GM12878 (cell line): ENCODE data around the gene PYGO2. TPM values are rescaled to one million over a fixed set of nuclear protein-coding genes. Genes with fewer than 3 reads are reported as not detected.

Experiments used
- ATAC-seq: fragments of 200-7000 bp; cut with Tn5 transposase; 3 replicates; pipeline ENCODE4 v1.9.1; 2020; ENCODE audit warnings: mild to moderate bottlenecking, moderate library complexity
- BruUV-seq: library from RNA; stranded (reverse); fragments of 400-500 nt; replicated peaks from 2 replicates; lab custom pipeline; 2021; lab: Mats Ljungman, UMichigan
- CTCF ChIA-PET: fragments of 300-600 bp; sonication (Branson Sonifier 250); formaldehyde crosslinking; extraction: SDS; loops from one replicate; lab custom pipeline; 2021; ENCODE audit warnings: inconsistent platforms; lab: Yijun Ruan, JAX
- POLR2A ChIA-PET: fragments of 350-600 bp; formaldehyde crosslinking; extraction: SDS; loops from one replicate; lab custom pipeline; 2021; ENCODE audit warnings: inconsistent platforms; lab: Charles Lee
- RAD21 ChIA-PET: fragments of 300-600 bp; sonication (Branson Sonifier 250); formaldehyde crosslinking; loops from one replicate; lab custom pipeline; 2023; ENCODE audit warnings: antibody characterized with exemption; ENCODE audit not compliant: unreplicated experiment; lab: Charles Lee
- SMC1A ChIA-PET: fragments of 300-600 bp; sonication (Branson Sonifier 250); formaldehyde crosslinking; loops from one replicate; lab custom pipeline; 2023; ENCODE audit not compliant: unreplicated experiment, uncharacterized antibody; lab: Charles Lee
- DNase-seq: peaks from one replicate; pipeline ENCODE4 v3.0.0-alpha.2; 2011; ENCODE audit warnings: low read depth, low spot score
- FAIRE-seq: peaks from 3 replicates; lab custom pipeline; 2011; peaks lifted over from hg19 to GRCh38; lab: Jason Lieb, UNC
- H2AFZ ChIP-seq: 2 replicates; pipeline ENCODE4 v1.6.0; 2011; ENCODE audit warnings: low read depth, low read length, control low read depth; ENCODE audit not compliant: control insufficient read depth
- H3K27ac ChIP-seq: 2 replicates; pipeline ENCODE4 v1.5.1; 2011; ENCODE audit warnings: control low read depth; ENCODE audit not compliant: control insufficient read depth, insufficient read depth
- H3K27me3 ChIP-seq, 2 experiments: replicated peaks in 1 of 2; 2 replicates each; pipeline versions ENCODE4 v1.6.0 to v1.6.1; 2011; ENCODE audit warnings: low read length in 1 of 2; ENCODE audit not compliant: control insufficient read depth in 2 of 2, insufficient read depth in 2 of 2
- H3K36me3 ChIP-seq, 2 experiments: 2 replicates each; pipeline ENCODE4 v1.5.1; 2011; ENCODE audit warnings: low read length in 1 of 2; ENCODE audit not compliant: control insufficient read depth in 2 of 2, insufficient read depth in 2 of 2
- H3K4me1 ChIP-seq: 2 replicates; pipeline ENCODE4 v1.6.1; 2011; ENCODE audit warnings: mild to moderate bottlenecking, low read length, moderate library complexity, mixed read lengths; ENCODE audit not compliant: control insufficient read depth, insufficient read depth
- H3K4me2 ChIP-seq: 2 replicates; pipeline ENCODE4 v1.6.0; 2011; ENCODE audit warnings: control low read depth; ENCODE audit not compliant: control insufficient read depth, insufficient read depth
- H3K4me3 ChIP-seq: fragments of 200-600 bp; sonication (generic); 2 replicates; pipeline ENCODE4 v1.5.1; 2016
- H3K79me2 ChIP-seq: 2 replicates; pipeline ENCODE4 v1.6.0; 2011; ENCODE audit warnings: low read length; ENCODE audit not compliant: control insufficient read depth, insufficient read depth
- H3K9ac ChIP-seq: 2 replicates; pipeline ENCODE4 v1.8.0; 2011; ENCODE audit warnings: low read length, control low read depth, mixed read lengths; ENCODE audit not compliant: control insufficient read depth, insufficient read depth
- H3K9me3 ChIP-seq: replicated peaks from 3 replicates; pipeline ENCODE4 v1.5.1; 2011; ENCODE audit warnings: mild to moderate bottlenecking, low read length; ENCODE audit not compliant: control insufficient read depth, insufficient read depth
- H4K20me1 ChIP-seq: 2 replicates; pipeline ENCODE4 v1.6.0; 2011; ENCODE audit not compliant: control insufficient read depth, insufficient read depth
- ASH2L ChIP-seq: fragments of 300-600, 200-600 bp; sonication (generic); IDR thresholded peaks from 2 replicates; pipeline ENCODE4 v1.6.1; 2017; ENCODE audit warnings: low read depth, mild to moderate bottlenecking, borderline replicate concordance
- EED ChIP-seq: sonication (generic); IDR thresholded peaks from 2 replicates; pipeline ENCODE4 v1.6.1; 2016; ENCODE audit warnings: antibody characterized with exemption, low read depth
- EP300 ChIP-seq, 2 experiments: fragments of 150-350 bp in 1 of 2; IDR thresholded peaks; 2 replicates each; pipeline ENCODE4 v1.6.1; 2011 to 2012; ENCODE audit warnings: low read depth in 2 of 2, low read length in 2 of 2, borderline replicate concordance in 1 of 2, improper control_type of control experiment in 1 of 2, inconsistent platforms in 1 of 2; ENCODE audit not compliant: control insufficient read depth in 1 of 2
- ETV6 ChIP-seq, 2 experiments: fragments of 450-650 bp in 1 of 2; IDR thresholded peaks in 1 of 2; conservative IDR thresholded peaks in 1 of 2; 2 replicates each; pipeline ENCODE4 v1.6.1; 2014; ENCODE audit warnings: antibody characterized with exemption in 1 of 2, borderline replicate concordance in 1 of 2, low read depth in 1 of 2, mild to moderate bottlenecking in 1 of 2, moderate library complexity in 1 of 2
- EZH2 ChIP-seq: IDR thresholded peaks from 2 replicates; pipeline ENCODE4 v1.6.1; 2012; ENCODE audit warnings: low read depth, mild to moderate bottlenecking, control low read depth, inconsistent platforms, low read length, borderline replicate concordance; ENCODE audit not compliant: control insufficient read depth
- IKZF1 ChIP-seq: fragments of 450-650 bp; conservative IDR thresholded peaks from 2 replicates; pipeline ENCODE4 v1.6.1; 2017; ENCODE audit warnings: antibody characterized with exemption, mild to moderate bottlenecking
- JUND ChIP-seq: IDR thresholded peaks from 2 replicates; pipeline ENCODE4 v1.6.1; 2012; ENCODE audit warnings: low read depth, mild to moderate bottlenecking, low read length, improper control_type of control experiment, moderate library complexity
- MEF2B ChIP-seq: fragments of 450-650 bp; IDR thresholded peaks from 2 replicates; pipeline ENCODE4 v1.6.1; 2018; ENCODE audit warnings: mild to moderate bottlenecking, moderate library complexity; ENCODE audit not compliant: partially characterized antibody, poor library complexity, severe bottlenecking
- MTA2 ChIP-seq: fragments of 450-650 bp; IDR thresholded peaks from 2 replicates; pipeline ENCODE4 v1.6.1; 2016; ENCODE audit warnings: low read depth, mild to moderate bottlenecking, moderate library complexity
- PAX8 ChIP-seq: fragments of 450-650 bp; IDR thresholded peaks from 2 replicates; pipeline ENCODE4 v1.6.1; 2017; ENCODE audit warnings: mild to moderate bottlenecking, moderate library complexity
- RB1 ChIP-seq: fragments of 450-650 bp; formaldehyde crosslinking; IDR thresholded peaks from 2 replicates; pipeline ENCODE4 v1.6.1; 2017; ENCODE audit warnings: mild to moderate bottlenecking, borderline replicate concordance
- SPI1 ChIP-seq: IDR thresholded peaks from 2 replicates; pipeline ENCODE4 v1.6.1; 2011; ENCODE audit warnings: low read depth, mild to moderate bottlenecking, low read length, moderate library complexity, borderline replicate concordance; ENCODE audit not compliant: insufficient read depth
- USF1 ChIP-seq: IDR thresholded peaks from 2 replicates; pipeline ENCODE4 v1.6.1; 2011; ENCODE audit warnings: borderline replicate concordance, low read depth, mild to moderate bottlenecking, moderate library complexity, mixed read lengths, low read length; ENCODE audit not compliant: insufficient read depth; ENCODE audit errors: extremely low read length
- YBX1 ChIP-seq: fragments of 450-650 bp; IDR thresholded peaks from 2 replicates; pipeline ENCODE4 v1.6.1; 2016; ENCODE audit warnings: antibody characterized with exemption
- WGBS: methylation state at CpG from one replicate; pipeline ENCODE4 v1.1.6; 2016; ENCODE audit warnings: low lambda C conversion rate; ENCODE audit not compliant: insufficient replicate concordance, insufficient coverage; ENCODE audit errors: missing lambda C conversion rate; 5-methylcytosine and 5-hydroxymethylcytosine counted together
- in situ Hi-C: fragments of 300-500 bp; cut with MboI; formaldehyde crosslinking; loops from 9 replicates; pipeline ENCODE4 v1.14.3; 2018; ENCODE audit warnings: mixed read lengths
- intact Hi-C: fragments of 100-400 bp; cut with micrococcal nuclease; formaldehyde crosslinking; loops from one replicate; pipeline ENCODE4 v1.14.2; 2022; ENCODE audit not compliant: unreplicated experiment
- polyA plus RNA-seq, 11 experiments: library from polyadenylated mRNA; depleted of rRNA in 4 of 11; unstranded in 6 of 11; stranded (reverse) in 5 of 11; fragments of >200 nt; fragmentation: Nextera tagmentation in 4 of 11; fragmentation: Illumina TruSeq in 1 of 11; extraction: Ambion mirVana in 4 of 11; extraction: Trizol in 1 of 11; gene quantifications; 1 replicate in 1 of 11; 2 replicates in 10 of 11; pipeline versions ENCODE4 v1.2.1 to v1.2.3, GENCODE V29; 2011 to 2016; ENCODE audit warnings: inconsistent platforms in 2 of 11, missing spikeins in 2 of 11, low read depth in 1 of 11
- total RNA-seq, 4 experiments: library from RNA; depleted of rRNA in 3 of 4; stranded (reverse); fragments of >200 nt in 3 of 4; fragmentation: Illumina TruSeq in 1 of 4; extraction: Trizol in 1 of 4; gene quantifications; 2 replicates each; pipeline versions ENCODE4 v1.2.1 to v1.2.3, GENCODE V29; 2013 to 2021

Gene PYGO2
- total and polyA plus RNA-seq, 10 of the 15 experiments (the other 5 are each of a cell fraction or from before 2014, with no cell fraction given): 8.1 to 33.8 (median 23.5) TPM

- peak in 1 of 2 experiments; percentile 64; a peak in 2 of 4 replicates for TF ChIP-seq ETV6 (conservative IDR thresholded peaks at IDR 0.05 in 1 of 2, IDR thresholded peaks at IDR 0.05 in 1 of 2; ENCODE audit: borderline replicate concordance in 1 of 2, low read depth in 1 of 2)
- TF ChIP-seq MTA2: peak; percentile 31; the same call in 1 of the 2 replicates
- peak in 1 of 2 experiments; percentile 48; a peak in 2 of 4 replicates for TF ChIP-seq EP300 (IDR thresholded peaks at IDR 0.05; ENCODE audit: borderline replicate concordance in 1 of 2, control insufficient read depth in 1 of 2, low read depth in 2 of 2, low read length in 2 of 2)
- TF ChIP-seq JUND: no peak
- peak; percentile 53 for TF ChIP-seq MEF2B
- no peak for TF ChIP-seq EZH2
- peak; percentile 81 for TF ChIP-seq EED
- no peak for TF ChIP-seq USF1
These were observed 20.9 kb downstream of the PYGO2 start (continued) for GRCh38 chr1:154940651-154941194.

GRCh38 chr1:154940213-154940560 lies 21.4 kb downstream of the PYGO2 start:
- Histone ChIP-seq H4K20me1 (no peaks in the 10 kb centered on the region), H3K27ac (peak overlapping the region; percentile 100), H3K4me2 (peak overlapping the region; percentile 100), H2AFZ (no peak overlapping the region), H3K79me2 (peaks cover 64% of the 10 kb centered on the region), H3K27me3 (no peaks in the 10 kb centered on the region), H3K4me3 (peak overlapping the region; percentile 74), H3K9me3 (no peaks in the 10 kb centered on the region; the same call in 2 of the 3 replicates), H3K4me1 (peaks cover 71% of the 10 kb centered on the region), H3K36me3 (no peaks in the 10 kb centered on the region), H3K9ac (peak overlapping the region; percentile 98)
- DNase-seq (no peak), ATAC-seq (no peak), FAIRE-seq (no peak)
- ChIA-PET POLR2A (interaction anchor here (0.5 to 2.4 kb wide), 18 partner anchors 9 to 382 kb away, joined by 3 to 18 read pairs (median 5); partner anchors contain the start of genes ADAR, EFNA4, FLAD1 and PBXIP1), CTCF (interaction anchor here (0.7 to 2.8 kb wide), 15 partner anchors 8 to 459 kb away, joined by 3 to 16 read pairs (median 4); no protein-coding TSS in a partner anchor), RAD21 (interaction anchor here (0.5 to 2.2 kb wide), 14 partner anchors 44 to 330 kb away, joined by 3 to 15 read pairs (median 5); partner anchors contain the start of gene KCNN3), SMC1A (interaction anchor here (1.0 to 1.6 kb wide), 10 partner anchors 12 to 381 kb away, joined by 3 to 6 read pairs (median 4); no protein-coding TSS in a partner anchor)
- in situ Hi-C loops: no loop called here
- 0% methylated on average over 1 of the region's 1 CpG for WGBS
- TF ChIP-seq IKZF1: 0 out of 2 replicates have a peak, but pooled peaks have one; percentile 7
- peak; percentile 48; the same call in 1 of the 2 replicates for TF ChIP-seq SPI1
- no peak for TF ChIP-seq YBX1
- TF ChIP-seq ASH2L: no peak
- peak; percentile 19; the same call in 1 of the 2 replicates for TF ChIP-seq RB1
- TF ChIP-seq PAX8: no peak
- peak; percentile 27 for TF ChIP-seq MEF2B
- no TSS peak for BruUV-seq
- intact Hi-C loops: no loop called here
